ENCODE results near the gene AGAP1. TPM values are rescaled to one million over a fixed set of nuclear protein-coding genes. Genes with fewer than 3 reads are reported as not detected.

Gene AGAP1
- total RNA-seq, 1 experiment from 2014 or later, result 23.4 TPM

DNA sequence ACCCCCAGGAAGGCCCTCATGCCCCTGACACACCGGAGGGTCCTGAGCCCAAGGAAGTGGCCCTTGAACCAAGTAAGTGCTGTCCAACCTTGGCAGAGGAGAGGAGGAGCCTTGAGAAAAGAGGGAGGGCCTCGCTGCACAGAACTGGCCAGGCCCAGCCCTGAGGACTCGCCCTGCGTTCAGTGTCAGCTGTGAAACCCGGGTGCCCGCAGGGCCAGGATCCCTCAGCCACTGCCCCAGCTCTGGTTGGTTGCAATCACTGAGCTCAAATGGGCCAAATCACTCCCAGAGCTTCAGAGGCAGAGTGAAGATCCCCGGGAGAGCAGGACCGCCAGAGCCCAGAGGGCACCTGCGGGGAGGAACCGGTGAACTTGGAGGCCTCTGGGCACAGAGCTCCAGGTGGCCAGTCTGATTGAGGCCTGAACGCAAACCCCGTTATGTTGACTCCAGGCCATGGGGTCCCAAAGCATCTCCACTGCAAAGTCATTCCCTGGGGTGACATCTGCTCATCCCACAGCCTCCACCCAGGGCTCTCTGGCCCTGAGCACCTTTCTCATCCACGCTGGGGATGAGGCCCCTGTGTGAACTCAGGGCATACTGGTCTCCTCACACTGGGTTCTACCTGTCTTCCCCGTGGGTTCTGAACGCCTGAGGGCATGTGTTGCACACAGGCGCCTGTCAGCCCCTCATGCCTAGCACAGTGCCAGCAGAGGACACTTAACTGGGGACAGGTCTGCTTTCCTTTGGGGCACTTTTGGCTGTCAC lies 662.4 kb downstream of the AGAP1 start:
- DNase-seq (ENCODE audit: low read depth in 1 of 2, low spot score in 2 of 2), result no peak
- no peak overlapping the region for H3K4me3 ChIP-seq
- no peaks in the 10 kb centered on the region for H3K36me3 ChIP-seq
- H3K4me1 ChIP-seq (replicated peaks), result no peaks in the 10 kb centered on the region
- no peaks in the 10 kb centered on the region for H3K27me3 ChIP-seq (replicated peaks)
- 0 out of 2 replicates have a peak, but pooled peaks cover 3% of the 10 kb centered on the region for H3K9me3 ChIP-seq (replicated peaks)
- no peak overlapping the region for H3K27ac ChIP-seq

DNA sequence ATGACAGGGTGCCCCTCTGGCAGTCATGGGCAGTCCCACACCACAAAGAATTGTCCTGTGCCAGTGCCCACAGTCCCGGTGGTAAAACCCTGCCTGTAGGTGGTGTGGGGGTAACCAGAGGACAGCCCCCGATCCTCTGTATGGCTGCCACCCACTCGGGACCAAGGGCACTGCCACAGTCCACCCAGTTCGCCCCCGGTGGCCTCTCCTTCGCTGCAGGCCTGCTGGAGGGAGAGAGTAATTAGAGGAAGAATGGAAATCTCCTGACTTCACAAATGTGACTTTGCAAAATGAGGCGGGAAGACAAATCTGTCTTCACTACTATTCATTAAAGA lies 663.0 kb downstream of the AGAP1 start:
- Histone ChIP-seq H3K36me3 (peaks cover under 1% of the 10 kb centered on the region; the same call in 1 of the 2 replicates), H3K9me3 (replicated peaks) (0 out of 2 replicates have a peak, but pooled peaks cover 3% of the 10 kb centered on the region), H3K27ac (no peak overlapping the region), H3K27me3 (replicated peaks) (no peaks in the 10 kb centered on the region), H3K4me1 (replicated peaks) (no peaks in the 10 kb centered on the region), H3K4me3 (no peak overlapping the region)
- no peak for DNase-seq (ENCODE audit: low read depth in 1 of 2, low spot score in 2 of 2)

DNA sequence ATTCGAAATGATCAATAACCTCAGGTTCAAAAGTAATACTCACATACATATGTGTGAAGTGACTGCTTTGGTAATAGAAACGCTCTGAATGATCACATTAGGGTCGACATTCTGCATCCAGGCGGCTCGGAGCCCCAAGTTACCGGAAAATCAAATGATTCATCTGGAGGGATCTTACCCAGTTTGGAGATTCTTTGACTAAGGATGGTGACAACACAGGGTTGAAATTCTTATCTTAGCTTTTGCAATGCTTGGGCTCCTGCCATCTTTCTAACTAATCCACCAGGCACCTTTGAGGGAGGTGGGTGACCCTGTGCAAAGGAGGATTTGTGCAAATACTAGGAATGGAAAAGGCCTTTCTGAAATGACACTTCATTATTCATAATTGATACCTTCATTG lies 663.5 kb downstream of the AGAP1 start:
- Histone ChIP-seq H3K36me3 (peaks cover 6% of the 10 kb centered on the region), H3K9me3 (replicated peaks) (0 out of 2 replicates have a peak, but pooled peaks cover 3% of the 10 kb centered on the region), H3K4me1 (replicated peaks) (no peaks in the 10 kb centered on the region), H3K4me3 (no peak overlapping the region), H3K27me3 (replicated peaks) (no peaks in the 10 kb centered on the region), H3K27ac (no peak overlapping the region)
- DNase-seq (ENCODE audit: low read depth in 1 of 2, low spot score in 2 of 2), result no peak

DNA sequence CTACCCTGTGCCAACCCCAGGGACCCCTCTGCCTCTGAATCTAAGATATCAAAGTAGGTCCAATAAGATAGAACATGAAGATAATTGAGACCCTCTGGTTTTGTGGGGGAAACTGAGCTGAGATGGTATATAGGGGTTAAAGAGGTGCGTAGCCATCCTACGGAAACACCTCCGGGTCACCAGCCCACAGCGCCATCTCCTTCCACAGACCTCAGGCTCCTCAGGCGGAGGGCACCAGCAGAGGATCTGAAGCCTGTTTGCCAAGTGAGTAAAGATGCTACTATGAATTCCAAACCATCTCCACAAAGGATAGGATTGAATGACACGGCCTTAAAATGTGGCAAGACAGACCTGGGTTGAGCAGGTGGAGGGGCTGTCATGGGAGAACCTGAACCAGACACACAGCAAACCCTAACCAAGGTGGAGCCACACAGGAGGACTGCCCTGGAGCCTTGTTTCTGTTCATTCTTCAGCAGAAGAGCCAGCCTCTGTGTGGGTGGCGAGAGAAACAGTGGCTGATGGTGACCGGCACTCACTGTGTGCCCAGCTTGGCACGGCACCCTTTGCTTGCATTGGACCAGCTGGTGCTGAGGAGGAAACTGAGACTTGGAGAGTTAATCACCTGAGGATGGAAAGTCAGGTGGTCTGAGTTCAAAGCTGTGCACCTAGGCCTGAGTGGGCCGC lies 664.1 kb downstream of the AGAP1 start:
- H3K4me3 ChIP-seq, result no peak overlapping the region
- H3K9me3 ChIP-seq (replicated peaks), result no peaks in the 10 kb centered on the region
- H3K27ac ChIP-seq, result no peak overlapping the region
- DNase-seq (ENCODE audit: low read depth in 1 of 2, low spot score in 2 of 2), result no peak
- no peaks in the 10 kb centered on the region for H3K4me1 ChIP-seq (replicated peaks)
- H3K27me3 ChIP-seq (replicated peaks), result no peaks in the 10 kb centered on the region
- H3K36me3 ChIP-seq, result peaks cover 6% of the 10 kb centered on the region

DNA sequence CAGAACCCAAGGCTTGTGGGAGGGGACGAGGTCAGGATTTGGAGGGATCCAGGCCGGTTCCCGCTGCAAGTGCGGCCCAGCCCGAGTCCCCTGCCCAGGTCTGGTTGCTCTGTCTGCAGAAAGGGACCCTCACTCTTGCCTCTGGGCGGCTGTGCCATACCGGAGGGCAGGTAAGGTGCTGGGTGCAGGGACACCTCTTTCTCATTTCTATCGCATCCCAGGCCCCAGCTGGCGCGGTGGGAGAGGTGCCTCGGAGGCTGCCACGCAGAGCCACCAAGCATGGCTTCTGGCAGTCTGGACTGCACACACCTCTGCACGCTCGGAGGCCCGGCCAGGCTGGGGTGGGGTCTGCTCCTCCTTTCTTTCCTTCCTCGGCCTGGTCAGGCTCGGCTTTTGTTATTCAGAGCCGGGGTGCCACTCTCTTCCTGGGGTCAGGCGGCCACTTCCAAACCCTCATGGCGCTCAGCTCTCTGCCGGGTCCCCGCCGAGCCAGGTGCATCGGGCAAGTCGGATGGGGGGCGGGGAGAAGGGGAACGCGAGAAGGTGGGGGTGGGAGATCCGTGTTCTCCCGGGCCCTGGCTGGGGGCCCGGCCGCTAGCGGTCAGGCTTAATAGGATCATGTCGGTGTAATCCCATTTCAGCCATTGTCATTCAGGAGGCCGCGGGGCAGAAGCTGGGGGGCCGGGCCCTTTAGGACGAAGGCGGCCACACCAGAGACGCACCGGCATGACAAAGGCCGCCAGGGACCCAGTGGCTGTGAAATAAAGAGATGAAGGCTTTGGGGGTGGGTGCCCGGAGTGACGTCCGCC lies 665.3 kb downstream of the AGAP1 start:
- Histone ChIP-seq H3K27ac (no peak overlapping the region), H3K27me3 (replicated peaks) (no peaks in the 10 kb centered on the region), H3K4me1 (replicated peaks) (no peaks in the 10 kb centered on the region), H3K36me3 (peaks cover 18% of the 10 kb centered on the region), H3K9me3 (replicated peaks) (no peaks in the 10 kb centered on the region), H3K4me3 (no peak overlapping the region)
- no peak for DNase-seq (ENCODE audit: low read depth in 1 of 2, low spot score in 2 of 2)

DNA sequence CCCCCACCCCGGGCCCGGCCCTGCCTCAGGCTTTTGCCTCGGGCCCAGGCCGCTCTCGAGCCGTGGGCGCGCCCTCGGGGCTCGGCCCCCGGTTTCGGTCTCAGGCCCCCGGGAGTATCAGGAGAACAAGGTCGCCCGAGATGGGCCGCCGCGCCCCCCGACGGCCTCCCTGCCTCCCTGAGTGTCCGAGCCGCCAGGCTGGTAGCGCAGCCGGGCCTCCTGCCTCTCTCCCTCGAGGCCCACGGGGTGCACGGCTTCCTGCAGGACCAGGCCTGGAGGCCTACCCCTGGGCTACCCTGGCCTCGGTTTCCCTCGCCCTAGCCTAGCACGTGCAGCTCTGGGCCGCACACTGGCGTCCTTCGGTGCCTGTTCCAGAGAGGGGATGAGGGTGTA lies 665.9 kb downstream of the AGAP1 start:
- H3K4me3 ChIP-seq, result no peak overlapping the region
- H3K27me3 ChIP-seq (replicated peaks), result no peaks in the 10 kb centered on the region
- H3K9me3 ChIP-seq (replicated peaks), result no peaks in the 10 kb centered on the region
- H3K27ac ChIP-seq, result no peak overlapping the region
- DNase-seq (ENCODE audit: low read depth in 1 of 2, low spot score in 2 of 2), result no peak
- peaks cover 24% of the 10 kb centered on the region for H3K36me3 ChIP-seq
- H3K4me1 ChIP-seq (replicated peaks), result no peaks in the 10 kb centered on the region

DNA sequence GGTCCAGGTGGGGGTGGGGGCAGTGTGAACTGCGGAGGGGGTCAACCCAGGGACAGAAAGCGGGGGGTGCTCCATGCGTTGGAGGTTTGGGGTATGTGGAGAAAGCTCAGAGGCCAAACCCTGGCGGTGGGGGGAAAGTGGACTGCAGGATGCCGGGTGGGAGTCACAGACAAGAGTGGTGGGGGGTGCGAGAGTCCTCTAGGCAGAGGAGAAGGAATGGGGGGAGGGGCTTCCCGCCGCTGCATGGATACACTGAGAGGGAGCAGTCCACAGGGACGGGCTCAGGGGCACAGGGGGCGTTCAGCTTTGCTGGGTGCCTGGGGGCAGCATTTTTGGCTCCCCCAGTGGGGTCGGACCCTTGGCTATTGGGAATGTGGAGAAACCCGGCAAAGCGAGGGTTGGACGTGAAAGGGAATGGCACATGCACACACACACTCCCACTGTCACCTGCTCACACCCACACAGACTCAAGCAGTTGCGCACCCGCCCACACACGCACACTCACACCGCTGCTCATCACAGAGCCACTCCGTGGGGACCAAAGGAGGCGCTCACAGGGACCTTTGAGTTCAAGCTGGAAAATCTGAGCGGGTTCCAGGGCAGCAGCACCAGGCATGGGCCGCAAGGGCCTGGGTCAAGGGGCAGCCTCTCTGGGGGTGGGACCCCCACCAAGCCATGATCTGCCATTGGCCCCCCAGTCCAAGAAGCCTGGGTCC lies 666.7 kb downstream of the AGAP1 start:
- H3K4me3 ChIP-seq, result no peak overlapping the region
- H3K27ac ChIP-seq, result no peak overlapping the region
- no peaks in the 10 kb centered on the region for H3K4me1 ChIP-seq (replicated peaks)
- H3K9me3 ChIP-seq (replicated peaks), result no peaks in the 10 kb centered on the region
- no peak for DNase-seq (ENCODE audit: low read depth in 1 of 2, low spot score in 2 of 2)
- peaks cover 32% of the 10 kb centered on the region for H3K36me3 ChIP-seq
- H3K27me3 ChIP-seq (replicated peaks), result no peaks in the 10 kb centered on the region

DNA sequence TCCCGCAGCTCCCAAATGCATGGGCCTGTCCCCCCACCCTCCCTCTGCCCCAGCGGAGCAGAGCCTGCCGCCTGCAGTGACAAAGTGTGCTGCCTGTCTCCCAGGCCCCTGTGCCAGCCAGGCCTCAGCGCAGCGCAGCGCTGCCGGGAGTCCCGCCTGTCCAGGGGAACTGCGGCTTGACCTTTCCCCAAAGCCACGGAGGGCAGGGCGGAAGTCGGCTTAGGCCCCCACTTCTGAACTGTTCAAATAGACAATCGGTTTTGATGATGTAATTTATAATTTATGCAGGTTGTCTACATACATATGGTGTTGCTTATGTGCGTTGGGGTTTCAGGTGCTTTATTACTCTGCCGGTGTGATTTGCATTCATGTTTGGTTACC lies 667.2 kb downstream of the AGAP1 start:
- peaks cover 2% of the 10 kb centered on the region for H3K4me1 ChIP-seq (replicated peaks)
- DNase-seq (ENCODE audit: low read depth in 1 of 2, low spot score in 2 of 2), result no peak
- no peak overlapping the region for H3K4me3 ChIP-seq
- no peaks in the 10 kb centered on the region for H3K27me3 ChIP-seq (replicated peaks)
- H3K27ac ChIP-seq, result no peak overlapping the region
- peaks cover 37% of the 10 kb centered on the region for H3K36me3 ChIP-seq
- H3K9me3 ChIP-seq (replicated peaks), result no peaks in the 10 kb centered on the region

DNA sequence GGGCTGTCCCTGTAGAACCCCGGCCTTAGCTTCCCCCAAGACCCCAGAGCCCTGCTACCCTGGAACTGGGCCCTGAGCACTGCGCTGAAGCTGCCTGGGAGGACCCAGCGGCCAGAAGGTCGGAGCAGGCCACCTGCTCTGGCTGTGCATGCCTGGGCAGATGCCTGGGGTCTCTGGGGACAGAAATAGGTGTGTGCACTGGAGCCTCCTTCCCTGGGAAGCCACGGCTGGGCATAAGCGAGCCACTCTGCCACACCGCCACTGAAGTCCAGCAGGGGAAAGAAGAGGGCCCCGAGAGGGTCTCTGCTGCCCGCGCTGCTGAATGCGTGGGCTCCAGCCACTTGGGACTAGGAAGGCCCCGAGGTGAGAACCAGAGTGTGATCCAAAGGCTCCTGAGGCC lies 667.7 kb downstream of the AGAP1 start:
- no peak overlapping the region for H3K27ac ChIP-seq
- H3K27me3 ChIP-seq (replicated peaks), result no peaks in the 10 kb centered on the region
- H3K36me3 ChIP-seq, result peaks cover 41% of the 10 kb centered on the region
- no peak overlapping the region for H3K4me3 ChIP-seq
- no peak for DNase-seq (ENCODE audit: low read depth in 1 of 2, low spot score in 2 of 2)
- H3K9me3 ChIP-seq (replicated peaks), result no peaks in the 10 kb centered on the region
- H3K4me1 ChIP-seq (replicated peaks), result peaks cover 6% of the 10 kb centered on the region

DNA sequence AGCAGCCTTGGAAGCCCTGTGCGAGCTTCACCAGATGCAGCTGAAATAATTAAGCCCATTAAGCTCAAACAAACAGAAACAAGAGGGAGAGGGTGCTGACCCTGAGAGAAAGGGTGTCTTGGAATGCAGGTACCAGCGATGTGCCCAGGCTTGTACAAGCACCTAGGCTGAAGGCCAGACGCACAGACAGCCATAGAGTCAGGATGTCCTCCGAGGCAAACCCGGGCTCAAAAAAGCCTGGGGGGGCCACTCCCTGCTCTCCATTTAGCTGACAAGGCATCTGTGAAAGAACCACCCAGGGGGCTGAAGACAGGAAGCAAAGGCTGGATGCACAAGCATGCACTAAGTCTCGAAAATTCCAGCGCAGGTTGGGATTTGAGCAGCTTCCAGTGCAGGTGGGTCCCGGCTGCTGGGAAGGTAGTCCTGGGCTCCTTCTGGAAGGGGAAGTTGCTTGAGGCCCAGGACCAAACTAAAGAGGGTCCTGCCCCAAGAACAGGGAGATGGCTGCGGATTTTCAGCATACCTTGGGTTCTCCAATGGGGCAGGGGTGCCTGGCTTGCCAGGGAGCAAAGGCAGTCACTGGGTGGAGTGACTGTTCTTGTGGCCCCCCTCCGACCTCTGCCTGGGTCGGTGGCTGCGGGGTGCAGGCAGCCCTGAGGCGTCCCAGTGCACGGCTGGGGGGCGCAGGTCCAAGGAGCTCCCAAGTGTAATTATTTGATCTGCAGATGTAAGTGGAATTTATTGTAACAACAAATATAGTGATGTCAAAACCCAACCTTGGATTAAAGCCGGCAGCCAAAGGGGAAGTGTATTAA lies 668.4 kb downstream of the AGAP1 start:
- no peak for DNase-seq (ENCODE audit: low read depth in 1 of 2, low spot score in 2 of 2)
- Histone ChIP-seq H3K27ac (no peak overlapping the region), H3K9me3 (replicated peaks) (no peaks in the 10 kb centered on the region), H3K4me1 (replicated peaks) (peaks cover 12% of the 10 kb centered on the region), H3K27me3 (replicated peaks) (no peaks in the 10 kb centered on the region), H3K4me3 (no peak overlapping the region), H3K36me3 (peaks cover 47% of the 10 kb centered on the region)

DNA sequence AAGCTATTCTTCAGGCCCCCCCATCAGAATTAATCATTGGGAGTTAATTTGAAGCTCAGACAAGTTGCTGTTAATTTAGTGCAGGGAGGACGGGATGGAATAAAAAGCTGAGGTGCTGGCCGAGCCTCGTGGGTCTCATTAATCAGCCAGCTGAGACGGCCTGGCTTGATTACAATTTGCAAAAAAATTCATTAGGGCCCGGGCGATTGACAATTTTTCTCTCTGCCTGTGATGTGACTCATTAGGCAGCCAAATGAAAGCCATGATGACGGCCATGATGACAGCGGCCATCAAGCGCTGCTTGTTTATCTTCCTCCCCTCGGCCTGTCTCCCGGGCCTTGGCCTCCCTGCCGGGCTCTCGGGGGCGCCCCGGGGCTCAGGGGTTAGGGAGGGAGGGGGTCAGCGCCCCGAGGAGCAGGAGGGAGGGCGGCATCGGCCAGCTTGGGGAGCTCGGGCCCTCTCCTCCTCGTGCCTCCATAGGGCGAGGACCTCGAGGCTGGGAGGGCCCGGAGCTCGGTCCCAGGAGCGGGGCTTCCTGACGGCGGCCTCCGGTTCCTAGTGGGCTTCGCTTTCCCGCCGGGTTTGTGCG lies 669.1 kb downstream of the AGAP1 start:
- DNase-seq (ENCODE audit: low read depth in 1 of 2, low spot score in 2 of 2), result no peak
- Histone ChIP-seq H3K9me3 (replicated peaks) (no peaks in the 10 kb centered on the region), H3K4me3 (no peak overlapping the region), H3K27me3 (replicated peaks) (no peaks in the 10 kb centered on the region), H3K27ac (no peak overlapping the region), H3K4me1 (replicated peaks) (peaks cover 13% of the 10 kb centered on the region), H3K36me3 (peaks cover 55% of the 10 kb centered on the region)

DNA sequence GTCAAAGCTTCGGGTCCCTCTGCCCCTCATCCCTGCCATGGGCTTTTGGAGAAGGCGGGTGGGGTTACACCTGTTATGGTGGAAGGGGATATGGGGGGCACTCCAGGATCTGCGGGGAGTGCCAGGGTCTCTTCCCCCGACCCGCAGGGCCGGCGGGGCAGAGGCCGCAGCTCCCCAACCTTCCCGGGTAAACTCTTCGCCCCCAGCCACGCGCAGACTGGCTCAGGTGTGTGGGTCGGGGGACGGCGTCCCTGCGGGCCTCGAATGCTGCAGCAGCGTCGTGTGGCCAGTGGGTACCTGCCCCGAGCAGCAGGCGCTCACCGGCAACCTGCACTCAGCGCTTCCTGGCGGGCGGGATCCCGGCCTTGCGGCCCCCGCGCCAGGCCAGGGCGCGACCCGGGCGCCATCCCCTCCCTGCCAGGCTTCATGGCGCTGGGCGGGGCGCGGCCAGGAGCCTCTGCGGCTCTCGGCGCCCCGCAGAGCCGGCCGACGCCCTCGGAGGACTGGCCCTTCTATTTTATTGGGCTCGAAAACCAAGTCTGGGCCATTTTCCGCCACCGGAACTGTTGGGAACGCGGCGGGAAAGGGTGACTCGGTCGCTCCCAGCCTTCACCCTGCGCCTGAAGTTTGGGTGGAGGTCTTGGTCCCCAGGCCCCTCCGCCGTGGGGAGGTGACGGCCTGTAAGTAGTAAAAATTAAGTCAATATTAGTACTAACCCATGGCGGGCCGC lies 669.8 kb downstream of the AGAP1 start:
- Histone ChIP-seq H3K9me3 (replicated peaks) (no peaks in the 10 kb centered on the region), H3K4me3 (no peak overlapping the region), H3K27me3 (replicated peaks) (no peaks in the 10 kb centered on the region), H3K4me1 (replicated peaks) (peaks cover 18% of the 10 kb centered on the region), H3K27ac (no peak overlapping the region), H3K36me3 (peaks cover 58% of the 10 kb centered on the region)
- DNase-seq (ENCODE audit: low read depth in 1 of 2, low spot score in 2 of 2), result no peak
